Gastrocnemius medialis (tissue), 4 donors: ENCODE data around the gene ITGB1. TPM values are rescaled to one million over a fixed set of nuclear protein-coding genes. Genes with fewer than 3 reads are reported as not detected.
A peak's percentile ranks its signal among the peaks of the same experiment; 100 is the strongest.

Experiments
- ATAC-seq, 2 donors: fragments of 150-250 bp; one replicate each; pipeline ENCODE4 v1.9.1; 2016
- DNase-seq, 2 donors: peaks; one replicate each; pipeline ENCODE4 v3.0.0-alpha.2; 2019
- H3K27ac ChIP-seq, 4 donors: fragments of 200-600 bp; sonication (generic); 1 replicate in 1 of 4; 2 replicates in 3 of 4; pipeline ENCODE4 v1.5.1; 2016 to 2018; ENCODE audit warnings: mild to moderate bottlenecking in 2 of 4, moderate library complexity in 1 of 4
- H3K27me3 ChIP-seq, 3 donors: fragments of 200-600 bp; sonication (generic) in 2 of 3; 1 replicate in 1 of 3; 2 replicates in 2 of 3; pipeline versions ENCODE4 v1.5.1 to v1.6.0; 2016 to 2019; ENCODE audit warnings: mild to moderate bottlenecking in 1 of 3, moderate library complexity in 1 of 3
- H3K36me3 ChIP-seq, 2 donors: fragments of 200-600 bp; sonication (generic) in 1 of 2; one replicate each; pipeline ENCODE4 v1.5.1; 2017 to 2018
- H3K4me1 ChIP-seq, 2 donors: fragments of 200-600 bp; sonication (generic) in 1 of 2; one replicate each; pipeline ENCODE4 v1.5.1; 2016 to 2017; ENCODE audit warnings: mild to moderate bottlenecking in 2 of 2
- H3K4me3 ChIP-seq, 4 donors: fragments of 200-600 bp; sonication (generic) in 3 of 4; 1 replicate in 1 of 4; 2 replicates in 3 of 4; pipeline ENCODE4 v1.5.1; 2016 to 2019; ENCODE audit warnings: mild to moderate bottlenecking in 2 of 4
- H3K9me3 ChIP-seq, 3 donors: fragments of 200-600 bp; sonication (generic) in 2 of 3; 1 replicate in 1 of 3; 2 replicates in 2 of 3; pipeline ENCODE4 v1.5.1; 2016 to 2019
- POLR2A ChIP-seq, 2 donors: fragments of 450-650 bp; IDR thresholded peaks; one replicate each; pipeline ENCODE4 v1.6.1; 2017; ENCODE audit warnings: antibody characterized with exemption in 2 of 2, mild to moderate bottlenecking in 2 of 2, moderate library complexity in 2 of 2
- in situ Hi-C, 4 donors: fragments of 200-750 bp; cut with MboI; loops; one replicate each; pipeline versions ENCODE4 v1.15.0 to v1.8.0; 2017; ENCODE audit warnings: low sequenced_read_pairs in 4 of 4
- intact Hi-C: fragments of 100-400 bp; cut with DNase I; formaldehyde crosslinking; loops from one replicate; pipeline ENCODE4 v1.15.1; 2023; ENCODE audit warnings: low total_unique reads
- total RNA-seq, 4 donors: library from RNA; depleted of rRNA; stranded (reverse); fragments of >200 nt; gene quantifications; one replicate each; pipeline versions ENCODE4 v1.1.0 to v1.2.3, GENCODE V29; 2016
- TF ChIP-seq, protein P1 (sequence below), 5 experiments: fragments of 450-650 bp in 3 of 5; fragments of 200-600 bp in 2 of 5; sonication (generic) in 2 of 5; IDR thresholded peaks in 4 of 5; conservative IDR thresholded peaks in 1 of 5; 1 replicate in 4 of 5; 2 replicates in 1 of 5; pipeline ENCODE4 v1.5.1; 2016 to 2019; ENCODE audit warnings: antibody characterized with exemption in 5 of 5, mild to moderate bottlenecking in 3 of 5, moderate library complexity in 3 of 5

ITGB1 gene
- total RNA-seq, 4 donors from 2014 or later: 242 to 379 (median 368) TPM

DNA sequence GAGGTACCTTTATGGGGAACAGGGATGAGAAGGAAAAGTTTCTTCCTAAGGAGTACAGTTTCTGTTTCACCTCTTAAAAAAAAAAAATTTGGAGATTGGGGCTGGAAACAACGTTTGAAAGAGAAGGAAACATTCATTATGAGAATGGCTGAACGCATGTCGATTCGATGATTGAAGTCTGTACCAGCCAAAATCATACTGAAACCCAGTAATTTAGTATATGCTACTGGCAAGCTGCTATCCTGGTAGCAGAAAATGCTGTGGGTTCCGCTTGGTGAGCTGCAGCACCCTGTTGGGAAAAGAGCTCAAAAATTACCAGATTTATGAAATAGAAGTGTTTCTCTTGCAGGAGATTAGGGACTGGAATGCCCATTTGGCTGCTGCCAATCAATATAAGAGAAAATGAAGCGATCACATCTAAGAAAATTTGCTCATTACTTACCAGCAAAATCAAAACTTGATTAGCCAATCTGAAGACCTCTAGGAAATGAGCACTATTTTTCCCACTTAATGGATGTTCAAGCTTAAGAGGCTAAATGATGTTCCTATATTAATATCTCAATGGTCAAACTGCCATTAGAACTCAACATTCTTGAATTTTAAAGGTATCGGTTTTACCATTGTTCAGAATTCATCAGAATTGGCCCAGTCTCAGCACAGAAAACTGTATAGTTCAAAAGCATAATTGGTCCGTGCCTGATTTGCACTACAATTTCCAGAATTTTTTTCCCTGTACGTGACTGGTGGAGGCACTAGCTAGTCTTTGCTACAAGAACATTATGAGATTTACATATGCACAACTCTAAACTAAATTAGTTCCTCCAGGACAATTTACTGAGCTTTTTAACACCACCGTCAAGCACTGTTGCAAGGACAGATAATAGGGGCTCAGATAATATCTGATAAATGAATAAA, 1.2 kb upstream of the ITGB1 start:
- H3K27me3 ChIP-seq: no peaks in the 10 kb centered on the region
- peak overlapping the region; percentile 72 to 96 (median 76) for H3K4me3 ChIP-seq
- peak overlapping the region; percentile 93 to 98 (median 96) for H3K27ac ChIP-seq
- TF ChIP-seq, protein P1, sequence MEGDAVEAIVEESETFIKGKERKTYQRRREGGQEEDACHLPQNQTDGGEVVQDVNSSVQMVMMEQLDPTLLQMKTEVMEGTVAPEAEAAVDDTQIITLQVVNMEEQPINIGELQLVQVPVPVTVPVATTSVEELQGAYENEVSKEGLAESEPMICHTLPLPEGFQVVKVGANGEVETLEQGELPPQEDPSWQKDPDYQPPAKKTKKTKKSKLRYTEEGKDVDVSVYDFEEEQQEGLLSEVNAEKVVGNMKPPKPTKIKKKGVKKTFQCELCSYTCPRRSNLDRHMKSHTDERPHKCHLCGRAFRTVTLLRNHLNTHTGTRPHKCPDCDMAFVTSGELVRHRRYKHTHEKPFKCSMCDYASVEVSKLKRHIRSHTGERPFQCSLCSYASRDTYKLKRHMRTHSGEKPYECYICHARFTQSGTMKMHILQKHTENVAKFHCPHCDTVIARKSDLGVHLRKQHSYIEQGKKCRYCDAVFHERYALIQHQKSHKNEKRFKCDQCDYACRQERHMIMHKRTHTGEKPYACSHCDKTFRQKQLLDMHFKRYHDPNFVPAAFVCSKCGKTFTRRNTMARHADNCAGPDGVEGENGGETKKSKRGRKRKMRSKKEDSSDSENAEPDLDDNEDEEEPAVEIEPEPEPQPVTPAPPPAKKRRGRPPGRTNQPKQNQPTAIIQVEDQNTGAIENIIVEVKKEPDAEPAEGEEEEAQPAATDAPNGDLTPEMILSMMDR (IDR thresholded peaks at IDR 0.05 in 4 of 5, conservative IDR thresholded peaks at IDR 0.05 in 1 of 5): no peak
- TF ChIP-seq POLR2A (IDR thresholded peaks at IDR 0.05): no peak
- no peaks in the 10 kb centered on the region for H3K36me3 ChIP-seq
- ATAC-seq: no peak
- intact Hi-C loops (loop anchor here (5.0 to 10.0 kb wide), 4 partner anchors 376 to 904 kb away; partner anchors contain the start of genes CCDC7, KIF5B and NRP1), in situ Hi-C loops (no loop called here)
- H3K4me1 ChIP-seq: peaks cover 46 to 55% of the 10 kb centered on the region in 2 donors
- DNase-seq: no peak
- no peaks in the 10 kb centered on the region for H3K9me3 ChIP-seq

DNA sequence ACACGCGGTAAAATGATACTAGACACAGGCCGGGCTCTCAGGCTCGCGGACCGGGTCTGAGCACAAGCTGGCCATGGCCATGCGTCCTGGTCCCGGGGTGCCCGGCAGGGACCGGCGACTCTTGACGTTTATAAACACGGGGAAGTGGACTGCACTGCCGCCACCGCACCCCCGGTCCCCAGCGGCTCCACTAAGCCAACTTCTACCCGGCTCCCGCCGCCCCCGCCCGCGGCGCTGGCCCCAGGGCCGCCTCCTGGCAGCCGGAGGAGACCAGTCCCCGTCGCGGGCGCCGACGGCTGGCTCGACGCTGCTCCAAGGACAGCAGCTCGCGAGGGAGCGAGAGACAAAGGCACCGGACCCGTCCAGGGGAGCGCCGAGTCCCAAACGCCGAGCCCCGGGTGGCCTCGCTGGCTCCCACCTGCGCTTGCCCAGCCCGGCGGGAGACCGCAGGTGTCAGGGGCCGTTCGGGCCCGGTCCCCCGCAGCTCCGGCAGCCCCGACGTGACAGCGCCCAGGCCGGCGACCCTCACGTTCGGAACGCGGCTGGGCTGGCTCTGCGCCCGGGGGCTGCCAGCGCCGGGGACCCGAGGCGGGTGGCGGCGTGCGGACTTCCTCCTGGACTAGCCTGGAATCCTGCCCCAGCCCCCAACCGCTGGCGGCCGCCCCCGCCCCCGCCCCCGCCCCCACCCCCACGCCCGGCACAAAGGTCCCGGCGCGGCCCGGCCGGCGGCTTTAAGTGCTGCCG, 517 bp downstream of the ITGB1 start:
- intact Hi-C loops: loop anchor here (1.0 to 10.0 kb wide), 5 partner anchors 23 to 903 kb away; partner anchors contain the start of genes CCDC7, KIF5B and NRP1
- Histone ChIP-seq H3K4me3 (peak overlapping the region; percentile 72 to 96 (median 76)), H3K36me3 (no peaks in the 10 kb centered on the region), H3K27ac (peak overlapping the region; percentile 93 to 98 (median 96)), H3K4me1 (peaks cover 59 to 68% of the 10 kb centered on the region in 2 donors), H3K27me3 (no peaks in the 10 kb centered on the region), H3K9me3 (no peaks in the 10 kb centered on the region)
- DNase-seq (peak; percentile 10 to 49), ATAC-seq (peak; percentile 34 to 48)
- no peak for TF ChIP-seq POLR2A (IDR thresholded peaks at IDR 0.05)
- in situ Hi-C loops: no loop called here

DNA sequence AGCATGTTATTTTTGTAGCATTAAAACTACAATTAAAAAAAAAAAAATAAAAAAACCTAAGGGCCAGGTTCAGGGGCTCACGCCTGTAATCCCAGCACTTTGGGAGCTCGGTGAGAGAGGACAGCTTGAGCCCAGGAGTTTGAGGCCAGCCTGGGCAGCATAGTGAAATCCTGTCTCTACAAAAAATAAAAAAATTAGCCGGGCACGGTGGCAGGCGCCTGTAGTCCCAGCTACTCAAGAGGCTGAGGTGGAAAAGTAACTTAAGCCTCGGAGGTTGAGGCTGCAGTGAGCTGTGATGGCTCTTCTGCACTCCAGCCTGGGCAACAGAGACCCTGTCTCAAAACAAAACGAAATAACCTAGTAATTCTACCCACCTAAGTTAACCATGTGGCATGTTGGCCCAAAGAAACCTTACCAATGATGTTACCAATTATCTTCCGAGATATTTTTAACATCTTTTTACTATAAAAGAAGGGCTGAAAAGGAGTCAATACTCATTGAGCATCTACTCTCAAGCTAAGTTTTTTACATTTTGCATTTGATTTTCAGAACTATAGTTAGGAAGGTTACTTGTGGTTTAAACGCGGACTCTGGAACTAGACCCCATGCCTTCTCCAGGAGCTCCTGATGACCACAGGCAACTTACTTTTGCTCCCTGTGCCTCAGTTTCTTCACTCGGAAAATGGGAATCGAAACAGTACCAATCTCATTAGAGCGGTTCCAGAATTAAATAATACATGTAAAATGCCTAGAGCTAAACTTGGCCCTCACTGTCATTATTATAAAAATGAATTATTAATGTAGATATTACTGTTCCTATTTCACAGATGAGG, 1.4 kb downstream of the ITGB1 start:
- no peak for ATAC-seq
- in situ Hi-C loops (no loop called here), intact Hi-C loops (loop anchor here (5.0 to 10.0 kb wide), 4 partner anchors 378 to 902 kb away; partner anchors contain the start of genes CCDC7, KIF5B and NRP1)
- no peak for DNase-seq
- H3K9me3 ChIP-seq: no peaks in the 10 kb centered on the region
- peak overlapping the region; percentile 72 to 96 (median 76) for H3K4me3 ChIP-seq
- H3K36me3 ChIP-seq: no peaks in the 10 kb centered on the region
- TF ChIP-seq, protein P1 (IDR thresholded peaks at IDR 0.05 in 4 of 5, conservative IDR thresholded peaks at IDR 0.05 in 1 of 5): no peak
- no peak for TF ChIP-seq POLR2A (IDR thresholded peaks at IDR 0.05)
- H3K27ac ChIP-seq: peak overlapping the region; percentile 93 to 98 (median 96)
- H3K27me3 ChIP-seq: no peaks in the 10 kb centered on the region
- peaks cover 64% of the 10 kb centered on the region in 2 donors for H3K4me1 ChIP-seq

DNA sequence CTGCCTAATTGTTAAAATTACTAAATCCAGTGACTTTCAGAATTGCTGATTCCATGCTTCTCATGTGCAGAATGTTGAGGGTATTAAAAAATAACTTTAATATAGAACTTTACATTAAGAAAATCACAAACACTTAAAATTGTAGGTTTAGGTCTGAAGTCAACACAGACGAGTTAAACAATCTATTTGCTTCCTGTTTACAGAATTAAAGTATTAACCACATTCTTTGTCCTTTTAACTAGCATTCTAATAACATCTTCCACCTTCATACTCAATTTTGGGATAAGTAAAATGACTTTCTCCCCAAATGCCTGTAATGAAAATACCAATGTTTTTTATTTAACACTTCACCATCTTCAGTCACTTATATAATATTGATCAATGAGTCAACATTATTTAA, 2.2 kb downstream of the ITGB1 start:
- intact Hi-C loops: loop anchor here (5.0 to 10.0 kb wide), 4 partner anchors 379 to 901 kb away; partner anchors contain the start of genes CCDC7, KIF5B and NRP1
- Histone ChIP-seq H3K27me3 (no peaks in the 10 kb centered on the region), H3K4me3 (peak overlapping the region; percentile 72 to 96 (median 76)), H3K36me3 (no peaks in the 10 kb centered on the region), H3K9me3 (no peaks in the 10 kb centered on the region), H3K4me1 (peaks cover 68 to 70% of the 10 kb centered on the region in 2 donors), H3K27ac (peak overlapping the region; percentile 93 to 98 (median 96))
- DNase-seq (no peak), ATAC-seq (no peak)
- in situ Hi-C loops: no loop called here
- TF ChIP-seq POLR2A (IDR thresholded peaks at IDR 0.05): no peak
- TF ChIP-seq, protein P1 (IDR thresholded peaks at IDR 0.05 in 4 of 5, conservative IDR thresholded peaks at IDR 0.05 in 1 of 5): no peak
